KG1 (cell line): ENCODE data around the gene SMIM32.

Experiments used
- DNase-seq: peaks from one replicate; lab custom pipeline; 2025; lab: John Stamatoyannopoulos, UW

Gene SMIM32

GRCh38 chr5:136192526-136193321, at the start of gene SMIM32:
SMIM32 (minus strand) TSS chr5:136193162; CDS start chr5:136192524, 638 bp downstream.
- no peak for DNase-seq

DNA sequence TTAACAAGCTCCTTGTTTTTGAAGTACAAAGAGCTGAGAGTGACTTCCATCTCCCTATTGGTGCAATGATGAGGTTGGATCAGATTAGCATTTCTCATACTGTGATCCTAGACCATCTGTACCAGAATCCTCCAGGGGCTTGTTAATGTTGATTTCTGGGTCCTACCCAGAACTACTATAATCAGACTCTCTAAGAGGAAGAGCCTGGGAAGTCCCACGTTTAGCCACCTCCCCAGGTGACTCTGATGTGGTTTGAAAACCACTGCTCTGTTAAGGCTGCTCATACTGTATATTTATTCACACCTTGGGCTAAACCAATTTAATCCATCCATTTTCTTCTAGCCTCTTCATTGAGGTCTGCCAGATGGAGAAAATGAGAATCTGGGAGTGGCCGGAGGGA, 49.6 kb upstream of the SMIM32 start:
- DNase-seq, result no peak

- no peak for DNase-seq
Measured at GRCh38 chr5:136242136-136242535, 49.2 kb upstream of the SMIM32 start.

DNA sequence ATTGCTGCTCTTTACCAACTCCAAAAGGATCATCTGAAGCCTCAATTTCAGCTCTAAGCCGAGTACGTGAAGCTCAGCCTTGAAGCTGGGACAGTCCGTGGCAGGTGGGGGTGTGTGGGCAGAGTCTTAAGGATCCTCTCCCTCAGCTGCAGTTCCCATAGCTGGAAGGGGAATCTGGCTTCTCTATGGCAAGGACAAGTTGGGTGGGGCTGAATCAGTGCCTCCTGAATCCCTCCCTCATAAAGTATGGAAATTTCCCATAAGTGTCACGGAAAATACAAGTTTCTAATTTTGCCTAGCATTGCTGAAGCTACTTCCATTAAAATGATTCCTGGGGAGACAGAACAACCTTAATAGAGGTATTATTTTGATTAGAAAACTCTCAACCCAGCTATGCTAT, 47.9 kb upstream of the SMIM32 start:
- DNase-seq, result no peak

- no peak for DNase-seq
Measured at GRCh38 chr5:136236479-136237083, 43.6 kb upstream of the SMIM32 start.

GRCh38 chr5:136235321-136235720, 42.4 kb upstream of the SMIM32 start:
- no peak for DNase-seq

GRCh38 chr5:136232316-136232715, 39.4 kb upstream of the SMIM32 start:
- no peak for DNase-seq

- no peak for DNase-seq
Measured at GRCh38 chr5:136230176-136230575, 37.2 kb upstream of the SMIM32 start.

DNA sequence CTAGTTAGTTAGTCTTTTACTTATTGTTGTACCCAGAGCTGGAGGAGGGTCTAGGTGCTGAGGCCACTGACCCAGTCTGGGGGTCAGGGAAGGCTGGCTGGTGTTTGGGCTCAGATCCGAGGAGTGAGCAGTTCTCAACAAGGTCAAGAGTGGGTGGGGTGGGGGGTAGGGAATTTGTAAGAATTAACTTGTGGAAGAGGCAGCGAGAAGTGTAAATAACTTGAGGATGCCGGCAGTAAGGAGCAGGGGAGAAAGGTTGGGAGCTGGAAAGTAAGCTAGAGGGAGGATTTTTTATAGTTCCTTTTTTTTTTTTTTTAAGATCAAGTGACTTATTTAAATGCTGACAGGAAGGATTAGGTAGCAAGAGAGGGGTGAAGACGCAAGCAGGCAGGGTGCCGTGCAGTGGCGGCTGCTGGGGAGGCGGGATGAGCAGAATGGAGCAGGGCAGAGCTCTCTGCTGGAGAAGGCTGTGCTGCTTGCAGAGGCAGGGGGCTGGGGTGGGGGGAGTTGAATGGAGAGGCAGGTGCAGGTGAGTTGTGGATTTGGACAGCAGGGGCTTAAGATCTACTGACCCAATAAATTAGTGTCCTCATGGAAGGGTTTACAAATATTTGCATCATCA, 35.3 kb upstream of the SMIM32 start:
- DNase-seq, result no peak

DNA sequence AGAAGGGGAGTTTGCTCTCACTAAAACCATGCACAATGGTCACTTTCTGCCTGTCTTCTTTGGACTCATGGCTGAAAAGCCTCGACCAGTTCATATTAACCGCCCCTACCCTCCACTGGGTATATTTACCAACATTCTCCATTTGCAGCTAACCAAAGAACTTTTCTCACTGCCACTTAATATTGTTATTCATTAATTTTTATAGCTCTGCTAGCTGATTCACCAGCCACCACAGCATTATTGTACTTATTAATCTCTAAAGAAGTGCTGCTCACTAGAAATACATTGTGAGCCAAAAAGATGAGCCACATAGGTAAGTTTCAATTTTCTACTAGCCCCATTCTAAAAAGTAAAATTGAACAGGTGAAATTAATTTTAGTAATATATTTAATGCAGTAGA, 33.4 kb upstream of the SMIM32 start:
- DNase-seq, result no peak

GRCh38 chr5:136225796-136226195, 32.8 kb upstream of the SMIM32 start:
- no peak for DNase-seq

DNA sequence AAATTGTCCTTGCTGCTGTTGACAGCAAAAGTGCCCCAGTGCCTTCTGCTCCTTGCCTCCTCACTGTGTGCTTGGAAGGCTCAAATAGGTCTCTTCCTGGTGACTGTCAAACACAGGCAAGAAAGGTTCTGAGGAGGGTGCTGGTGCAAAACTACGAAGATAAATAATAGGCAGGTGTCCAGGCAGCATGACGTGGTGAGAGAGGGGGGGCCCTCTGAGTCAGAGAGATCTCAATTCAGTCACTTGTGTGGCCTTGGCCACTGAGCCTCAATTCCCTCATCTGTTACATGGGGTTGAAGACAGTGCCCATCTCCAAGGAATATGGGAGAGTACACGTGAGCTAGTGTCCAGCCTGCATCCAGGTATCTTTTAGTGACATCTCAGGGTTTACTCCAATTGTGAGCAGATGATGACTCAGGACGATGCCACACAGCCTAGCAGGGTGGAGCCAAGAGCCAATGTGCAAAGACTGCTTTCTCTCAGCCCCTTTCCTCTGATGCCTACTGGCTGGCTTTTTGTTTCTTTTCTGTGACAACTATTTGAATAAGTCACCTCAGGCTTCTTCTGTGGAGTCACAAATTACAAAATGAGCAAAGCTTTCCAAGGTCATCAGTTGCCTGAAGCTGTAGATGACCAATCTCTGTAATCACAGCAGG, 29.7 kb upstream of the SMIM32 start:
- DNase-seq, result no peak

DNA sequence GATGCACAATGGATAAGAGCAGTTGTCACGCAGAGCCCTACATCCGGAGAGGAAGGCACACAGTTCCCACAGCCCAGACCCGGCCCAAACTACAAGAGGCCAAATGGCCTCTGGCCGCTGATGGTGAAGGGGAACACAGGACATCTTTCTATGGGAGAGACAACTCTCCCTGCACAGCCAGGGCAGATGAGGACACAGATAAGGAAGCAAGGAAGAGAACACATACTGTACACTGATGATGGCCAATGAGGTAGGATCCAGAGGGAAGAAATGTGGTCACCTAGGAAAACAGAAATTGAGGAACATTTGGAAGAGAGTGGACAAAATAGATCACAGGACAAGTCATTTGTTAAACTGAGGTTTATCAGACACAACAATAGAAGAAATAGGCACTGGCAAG, 28.4 kb upstream of the SMIM32 start:
- DNase-seq, result no peak

- DNase-seq, result no peak
Measured at GRCh38 chr5:136216230-136216629, 23.3 kb upstream of the SMIM32 start.

GRCh38 chr5:136215812-136216211, 22.9 kb upstream of the SMIM32 start:
- no peak for DNase-seq

DNA sequence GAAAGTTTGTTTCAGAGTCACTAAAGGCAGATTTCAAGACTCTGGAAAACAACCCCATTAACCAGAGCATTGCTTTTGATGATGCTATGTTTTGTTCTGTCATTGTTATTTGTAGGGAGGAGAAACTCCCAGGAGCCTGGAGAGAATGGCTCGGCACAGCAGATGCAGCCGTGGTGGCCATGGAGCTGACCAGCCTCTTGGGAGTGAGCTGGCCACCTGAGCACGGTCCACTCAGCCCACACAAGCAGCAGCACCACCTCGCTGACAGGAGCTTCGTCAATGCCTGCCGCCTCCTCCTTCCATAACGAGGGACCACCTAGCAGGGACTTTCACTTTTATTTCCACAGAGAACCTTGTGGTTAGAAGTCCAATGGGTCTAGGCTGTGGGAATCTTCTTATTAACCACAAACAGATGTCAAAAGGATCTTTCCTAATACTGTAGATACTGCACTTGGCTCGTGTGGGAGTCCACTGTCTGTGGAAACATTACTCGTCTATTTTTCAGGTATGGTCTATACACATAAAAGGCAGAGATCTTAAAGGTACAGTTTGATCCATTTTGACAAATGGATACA, 21.0 kb upstream of the SMIM32 start:
- no peak for DNase-seq

DNA sequence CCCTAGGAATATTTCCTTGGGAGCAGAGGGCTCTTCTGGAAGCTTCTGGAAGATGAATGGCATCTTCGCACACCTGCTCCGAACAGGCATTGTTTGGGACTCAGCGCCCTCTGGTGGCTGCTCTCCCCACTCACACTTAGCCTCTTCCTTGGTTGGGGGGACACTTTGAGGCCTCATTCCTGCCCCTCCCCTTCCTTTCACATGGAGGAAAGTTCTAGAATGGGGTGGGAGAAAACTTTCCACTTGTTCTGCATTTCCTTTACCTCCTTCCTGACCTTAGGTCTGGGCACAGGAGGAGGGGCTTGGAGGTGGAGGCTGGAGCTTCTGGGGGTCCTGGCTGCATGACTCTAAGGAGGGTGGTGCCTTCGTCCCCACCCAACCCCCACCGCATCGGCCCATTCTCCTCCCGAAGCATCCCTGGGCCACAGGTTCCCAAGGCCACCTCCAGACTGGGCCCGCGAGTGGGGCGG, 19.3 kb upstream of the SMIM32 start:
- no peak for DNase-seq

- no peak for DNase-seq
Measured at GRCh38 chr5:136211282-136212040, 18.5 kb upstream of the SMIM32 start.

DNA sequence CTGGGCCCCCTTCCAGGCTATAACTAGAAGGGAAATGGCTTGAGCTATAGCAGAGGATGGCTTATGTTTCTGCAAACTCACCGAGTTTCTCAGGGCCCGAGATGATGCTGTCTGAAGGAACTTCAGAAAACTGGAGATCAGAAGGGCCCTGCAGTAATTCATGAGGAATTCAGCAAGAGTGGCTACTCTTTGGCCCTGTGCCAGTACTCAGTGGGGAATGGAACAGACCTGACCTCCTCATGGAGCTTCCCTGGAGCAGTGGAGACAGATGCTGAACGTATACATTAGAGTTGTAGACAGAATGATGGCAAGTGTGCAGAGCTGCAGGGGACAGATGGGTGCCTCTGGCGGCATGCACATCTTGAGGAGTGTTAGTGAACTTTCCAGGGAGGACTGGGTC, 17.3 kb upstream of the SMIM32 start:
- DNase-seq, result no peak

DNA sequence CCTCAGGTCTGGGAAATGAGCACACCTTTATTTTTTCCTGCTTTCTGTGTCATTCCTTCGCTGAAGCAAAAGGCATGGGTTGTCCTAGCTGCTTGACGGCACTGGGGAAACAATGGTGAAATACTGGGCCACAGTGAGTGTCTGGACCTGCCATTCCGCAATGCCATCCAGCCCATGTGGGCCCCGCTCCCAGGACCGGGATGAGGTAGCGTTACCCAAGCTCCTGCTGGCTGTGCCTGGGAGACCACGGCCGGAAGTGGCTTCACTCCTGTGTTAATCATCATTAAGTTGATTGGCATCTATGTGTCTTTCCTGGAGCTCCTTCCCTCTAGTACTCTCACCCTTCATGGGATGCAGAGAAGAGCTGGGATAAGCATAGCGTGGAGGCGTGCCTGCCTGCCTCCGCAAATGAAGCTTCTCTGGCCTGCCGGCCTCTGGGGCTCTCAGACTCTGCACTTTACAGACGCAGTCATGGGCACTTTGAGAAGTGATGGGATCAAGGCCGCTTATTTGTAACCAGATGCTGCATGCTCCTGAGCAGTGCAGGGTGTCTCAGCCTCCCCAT, 16.5 kb upstream of the SMIM32 start:
- DNase-seq, result no peak

GRCh38 chr5:136208916-136209315, 16.0 kb upstream of the SMIM32 start:
- no peak for DNase-seq
